ENCODE results near the gene TMEM178A.

TMEM178A gene

DNA sequence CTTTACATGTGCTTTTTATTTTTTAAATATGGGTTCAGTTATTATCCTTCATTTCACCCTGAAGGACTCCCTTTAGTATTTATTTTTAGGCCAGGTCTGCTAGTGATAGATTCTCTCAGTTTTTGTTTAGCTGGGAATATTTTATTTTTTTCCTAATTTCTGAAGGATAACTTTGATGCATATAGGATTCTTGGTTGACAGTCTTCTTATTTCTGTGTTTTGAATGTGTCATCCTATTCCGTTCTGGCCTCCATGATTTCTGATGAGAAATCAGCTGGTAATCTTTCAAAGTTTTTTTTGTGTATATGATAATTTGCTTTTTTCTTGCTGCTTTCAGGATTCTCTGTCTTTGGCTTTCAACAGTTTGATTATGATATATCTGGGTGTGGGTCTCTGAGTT lies 35.4 kb downstream of the TMEM178A start:
- no peak for TF ChIP-seq POLR2A (IDR thresholded peaks at IDR 0.05; ENCODE audit: low read depth, low read length)
- DNase-seq (ENCODE audit: insufficient read length, low spot score): no peak
- FAIRE-seq: no peak

- no peak for TF ChIP-seq POLR2A (IDR thresholded peaks at IDR 0.05; ENCODE audit: low read depth, low read length)
- DNase-seq (ENCODE audit: insufficient read length, low spot score) (no peak), FAIRE-seq (no peak)
Observed at GRCh38 chr2:39703181-39703872, 37.6 kb downstream of the TMEM178A start.

- DNase-seq (ENCODE audit: insufficient read length, low spot score) (no peak), FAIRE-seq (no peak)
- TF ChIP-seq POLR2A (IDR thresholded peaks at IDR 0.05; ENCODE audit: low read depth, low read length): no peak
Observed at GRCh38 chr2:39704540-39704939, 38.8 kb downstream of the TMEM178A start.

DNA sequence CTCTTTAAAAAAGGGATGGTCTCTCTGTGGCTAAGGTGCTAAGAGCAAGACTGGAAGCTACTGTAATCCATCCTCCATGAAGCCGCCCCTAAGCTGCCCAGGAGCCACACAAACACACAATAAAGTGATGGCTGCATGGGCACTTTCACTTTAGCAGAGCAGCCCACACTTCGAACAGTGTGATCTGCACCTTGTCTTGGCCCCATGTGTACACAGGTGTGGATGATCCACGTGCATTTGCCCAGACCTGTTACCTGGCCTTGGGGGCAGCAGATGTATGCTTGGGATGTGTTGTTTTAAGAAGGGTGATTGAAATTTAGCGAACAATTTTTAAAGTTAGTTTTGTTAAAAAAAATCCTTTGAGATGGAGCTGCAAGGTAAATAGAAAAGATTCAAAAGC lies 39.9 kb downstream of the TMEM178A start:
- FAIRE-seq: no peak
- no peak for DNase-seq (ENCODE audit: insufficient read length, low spot score)

GRCh38 chr2:39706312-39706711 lies 40.6 kb downstream of the TMEM178A start:
- FAIRE-seq (no peak), DNase-seq (ENCODE audit: insufficient read length, low spot score) (no peak)
- TF ChIP-seq POLR2A (IDR thresholded peaks at IDR 0.05; ENCODE audit: low read depth, low read length): no peak

More for the DNA sequence above, 39.9 kb downstream of the TMEM178A start:
- TF ChIP-seq POLR2A (IDR thresholded peaks at IDR 0.05; ENCODE audit: low read depth, low read length): no peak

DNA sequence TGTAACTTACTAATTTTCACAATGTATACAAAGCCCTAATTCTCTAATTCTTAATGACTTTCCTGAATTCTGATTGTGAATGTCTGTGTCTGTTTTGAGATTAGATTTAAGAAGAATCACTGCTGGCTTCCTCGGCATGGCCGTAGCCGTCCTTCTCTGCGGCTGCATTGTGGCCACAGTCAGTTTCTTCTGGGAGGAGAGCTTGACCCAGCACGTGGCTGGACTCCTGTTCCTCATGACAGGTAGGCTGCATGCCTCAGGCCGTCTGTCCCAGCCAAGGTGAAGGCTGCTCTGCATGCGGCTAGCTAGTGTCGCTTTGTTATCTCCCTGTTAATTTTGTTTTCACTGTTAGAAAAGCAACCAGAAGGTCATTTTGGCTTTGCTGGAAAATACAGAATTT lies 41.2 kb downstream of the TMEM178A start:
- FAIRE-seq (no peak), DNase-seq (ENCODE audit: insufficient read length, low spot score) (no peak)
- no peak for TF ChIP-seq POLR2A (IDR thresholded peaks at IDR 0.05; ENCODE audit: low read depth, low read length)

- no peak for TF ChIP-seq POLR2A (IDR thresholded peaks at IDR 0.05; ENCODE audit: low read depth, low read length)
- DNase-seq (ENCODE audit: insufficient read length, low spot score) (no peak), FAIRE-seq (no peak)
Observed at GRCh38 chr2:39708003-39708402, 42.3 kb downstream of the TMEM178A start.

DNA sequence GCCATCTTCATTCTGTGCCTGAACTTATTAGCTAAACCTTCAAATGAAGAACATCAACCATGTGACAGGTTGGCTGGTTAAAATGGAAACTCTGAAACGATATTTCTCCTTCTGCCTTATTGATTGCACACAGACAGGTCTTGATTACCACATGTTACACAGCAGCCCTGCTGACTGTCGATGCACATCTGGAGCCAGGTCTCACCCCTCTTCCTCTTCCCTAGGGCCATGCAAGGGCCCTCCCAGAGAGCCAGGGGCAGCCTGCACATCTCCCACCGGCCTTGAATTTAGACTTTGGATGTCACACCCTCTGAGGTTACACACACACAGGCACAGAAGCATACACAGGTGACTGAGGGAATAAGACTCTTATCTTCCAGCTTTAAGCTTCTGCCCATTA lies 45.1 kb downstream of the TMEM178A start:
- FAIRE-seq (no peak), DNase-seq (ENCODE audit: insufficient read length, low spot score) (no peak)
- no peak for TF ChIP-seq POLR2A (IDR thresholded peaks at IDR 0.05; ENCODE audit: low read depth, low read length)

DNA sequence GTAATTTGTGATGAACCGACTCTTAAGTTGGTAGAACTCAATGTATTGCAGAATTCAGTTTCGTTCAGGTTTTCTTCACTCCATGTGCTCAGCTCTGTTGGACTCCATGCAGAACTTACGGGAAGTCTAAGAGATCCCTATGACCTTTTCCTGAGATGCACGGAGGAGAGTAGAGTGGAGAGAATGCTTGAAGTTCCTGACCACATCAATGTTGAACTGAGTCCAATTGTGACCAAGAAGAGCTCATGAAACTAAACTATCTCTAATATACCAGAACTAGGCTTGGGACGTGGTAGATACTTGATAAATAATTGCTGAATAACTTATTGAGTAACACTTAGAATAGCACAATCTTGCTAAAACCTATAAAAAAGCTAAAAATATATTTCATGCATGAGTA lies 47.2 kb downstream of the TMEM178A start:
- FAIRE-seq (no peak), DNase-seq (ENCODE audit: insufficient read length, low spot score) (no peak)
- TF ChIP-seq POLR2A (IDR thresholded peaks at IDR 0.05; ENCODE audit: low read depth, low read length): no peak

DNA sequence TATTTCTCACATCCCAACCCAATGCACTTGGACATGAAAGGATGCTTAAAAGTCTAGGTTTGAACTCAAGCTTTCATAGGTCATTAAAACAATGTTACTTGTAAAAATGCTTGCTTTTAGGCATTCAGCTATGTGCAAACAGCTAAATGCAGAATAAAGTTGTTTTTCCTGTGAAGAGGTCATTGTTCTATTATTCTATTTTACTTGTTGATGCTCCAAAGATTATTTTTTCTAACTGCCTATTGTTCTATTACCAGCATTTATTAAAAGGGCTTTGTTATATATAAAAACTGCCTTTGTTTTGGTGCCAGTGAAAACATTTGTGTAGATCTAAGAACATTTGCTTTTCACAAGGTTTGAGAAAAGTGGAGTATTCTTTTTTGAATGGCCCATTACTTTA lies 49.4 kb downstream of the TMEM178A start:
- no peak for FAIRE-seq
- no peak for TF ChIP-seq POLR2A (IDR thresholded peaks at IDR 0.05; ENCODE audit: low read depth, low read length)

GRCh38 chr2:39715822-39716221 lies 50.1 kb downstream of the TMEM178A start:
- FAIRE-seq (no peak), DNase-seq (ENCODE audit: insufficient read length, low spot score) (no peak)
- TF ChIP-seq POLR2A (IDR thresholded peaks at IDR 0.05; ENCODE audit: low read depth, low read length): no peak

More for the DNA sequence above, 49.4 kb downstream of the TMEM178A start:
- DNase-seq (ENCODE audit: insufficient read length, low spot score): no peak

DNA sequence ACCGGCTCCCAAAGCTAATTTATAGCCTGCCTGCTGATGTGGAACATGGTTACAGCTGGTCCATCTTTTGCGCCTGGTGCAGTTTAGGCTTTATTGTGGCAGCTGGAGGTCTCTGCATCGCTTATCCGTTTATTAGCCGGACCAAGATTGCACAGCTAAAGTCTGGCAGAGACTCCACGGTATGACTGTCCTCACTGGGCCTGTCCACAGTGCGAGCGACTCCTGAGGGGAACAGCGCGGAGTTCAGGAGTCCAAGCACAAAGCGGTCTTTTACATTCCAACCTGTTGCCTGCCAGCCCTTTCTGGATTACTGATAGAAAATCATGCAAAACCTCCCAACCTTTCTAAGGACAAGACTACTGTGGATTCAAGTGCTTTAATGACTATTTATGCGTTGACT lies 51.4 kb downstream of the TMEM178A start:
- FAIRE-seq (no peak), DNase-seq (ENCODE audit: insufficient read length, low spot score) (no peak)
- TF ChIP-seq POLR2A (IDR thresholded peaks at IDR 0.05; ENCODE audit: low read depth, low read length): no peak

DNA sequence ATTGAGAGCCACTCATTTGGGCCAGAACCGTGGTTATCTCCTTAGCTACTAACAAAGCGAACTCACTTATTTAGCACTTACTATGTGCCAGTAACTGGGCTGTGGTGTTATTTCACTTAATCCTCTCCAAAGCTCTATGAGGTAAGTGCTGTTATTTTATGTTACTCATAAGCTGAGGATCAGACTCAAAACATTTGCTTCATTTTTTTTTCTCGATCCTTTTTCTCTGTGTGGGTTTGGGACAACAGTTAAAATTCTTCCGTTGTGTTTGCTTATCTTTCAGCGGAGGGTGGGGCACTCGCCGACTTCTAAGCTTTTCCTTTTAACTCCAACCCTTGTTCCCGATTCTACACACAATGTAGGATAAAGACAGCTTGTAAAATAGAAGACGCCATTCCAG lies 52.8 kb downstream of the TMEM178A start:
- TF ChIP-seq POLR2A (IDR thresholded peaks at IDR 0.05; ENCODE audit: low read depth, low read length): no peak
- FAIRE-seq: no peak
- no peak for DNase-seq (ENCODE audit: insufficient read length, low spot score)

- no peak for FAIRE-seq
- DNase-seq (ENCODE audit: insufficient read length, low spot score): no peak
- no peak for TF ChIP-seq POLR2A (IDR thresholded peaks at IDR 0.05; ENCODE audit: low read depth, low read length)
Observed at GRCh38 chr2:39719317-39719716, 53.6 kb downstream of the TMEM178A start.

GRCh38 chr2:39720970-39721369 lies 55.3 kb downstream of the TMEM178A start:
- FAIRE-seq (no peak), DNase-seq (ENCODE audit: insufficient read length, low spot score) (no peak)
- no peak for TF ChIP-seq POLR2A (IDR thresholded peaks at IDR 0.05; ENCODE audit: low read depth, low read length)

DNA sequence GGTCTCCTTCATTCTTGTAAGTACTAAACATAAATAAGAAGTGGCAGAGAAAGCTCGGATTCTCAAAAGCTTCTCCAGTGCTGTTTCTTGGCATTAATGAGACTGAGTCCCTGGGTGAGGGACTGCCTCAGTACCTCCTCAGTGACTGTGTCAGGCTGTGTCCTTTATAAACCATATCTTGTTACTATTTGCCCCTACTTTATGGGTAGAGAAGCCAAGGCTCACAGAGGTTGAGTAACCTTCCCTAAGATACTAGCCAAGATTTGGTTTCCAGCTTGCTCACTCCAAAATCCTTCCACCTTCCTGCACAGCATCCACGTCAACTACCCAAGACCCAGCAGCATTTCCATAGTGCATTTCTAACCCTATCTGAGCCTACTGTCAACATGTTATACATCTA lies 57.8 kb downstream of the TMEM178A start:
- FAIRE-seq (no peak), DNase-seq (ENCODE audit: insufficient read length, low spot score) (no peak)
- no peak for TF ChIP-seq POLR2A (IDR thresholded peaks at IDR 0.05; ENCODE audit: low read depth, low read length)

Measured in H54 (cell line).